Measurements from ENCODE around the gene EFNA2.

The EFNA2 gene

DNA sequence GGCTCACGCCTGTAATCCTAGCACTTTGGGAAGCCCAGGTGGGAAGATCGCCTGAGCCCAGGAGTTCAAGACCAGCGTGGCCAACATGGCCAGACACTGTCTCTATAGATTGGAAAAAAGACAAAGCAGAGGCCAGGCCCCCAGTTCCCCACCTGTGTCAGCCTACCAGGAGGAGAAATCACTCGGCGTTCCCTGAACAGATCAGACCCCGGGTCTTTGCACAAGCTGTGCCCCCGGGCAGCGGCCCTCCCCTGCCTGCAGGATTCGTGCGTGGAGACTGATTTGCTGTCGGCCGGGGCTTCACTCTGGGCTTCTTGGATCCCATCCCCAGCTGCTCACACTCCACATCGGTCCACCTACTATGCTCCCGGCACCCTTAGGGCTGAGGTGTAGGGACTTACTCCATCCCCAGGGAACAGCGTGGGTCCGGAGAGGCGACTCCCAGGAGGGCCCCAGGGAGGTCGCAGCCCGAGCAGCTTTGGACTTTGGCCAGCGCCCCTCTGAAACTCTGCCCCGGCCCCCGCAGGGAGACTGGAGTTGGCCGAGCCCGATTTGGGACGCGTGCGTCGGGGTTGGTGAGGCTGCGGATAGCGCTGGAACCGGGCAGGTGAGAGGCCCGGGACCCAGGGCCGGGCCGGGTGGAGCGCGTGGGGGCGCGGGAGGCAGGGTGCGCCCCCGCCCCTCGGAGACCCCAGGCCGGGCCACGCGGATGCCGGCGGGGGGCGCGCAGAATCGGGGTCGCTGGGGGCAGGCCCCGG lies 515 bp upstream of the EFNA2 start:
- no peak for FAIRE-seq

DNA sequence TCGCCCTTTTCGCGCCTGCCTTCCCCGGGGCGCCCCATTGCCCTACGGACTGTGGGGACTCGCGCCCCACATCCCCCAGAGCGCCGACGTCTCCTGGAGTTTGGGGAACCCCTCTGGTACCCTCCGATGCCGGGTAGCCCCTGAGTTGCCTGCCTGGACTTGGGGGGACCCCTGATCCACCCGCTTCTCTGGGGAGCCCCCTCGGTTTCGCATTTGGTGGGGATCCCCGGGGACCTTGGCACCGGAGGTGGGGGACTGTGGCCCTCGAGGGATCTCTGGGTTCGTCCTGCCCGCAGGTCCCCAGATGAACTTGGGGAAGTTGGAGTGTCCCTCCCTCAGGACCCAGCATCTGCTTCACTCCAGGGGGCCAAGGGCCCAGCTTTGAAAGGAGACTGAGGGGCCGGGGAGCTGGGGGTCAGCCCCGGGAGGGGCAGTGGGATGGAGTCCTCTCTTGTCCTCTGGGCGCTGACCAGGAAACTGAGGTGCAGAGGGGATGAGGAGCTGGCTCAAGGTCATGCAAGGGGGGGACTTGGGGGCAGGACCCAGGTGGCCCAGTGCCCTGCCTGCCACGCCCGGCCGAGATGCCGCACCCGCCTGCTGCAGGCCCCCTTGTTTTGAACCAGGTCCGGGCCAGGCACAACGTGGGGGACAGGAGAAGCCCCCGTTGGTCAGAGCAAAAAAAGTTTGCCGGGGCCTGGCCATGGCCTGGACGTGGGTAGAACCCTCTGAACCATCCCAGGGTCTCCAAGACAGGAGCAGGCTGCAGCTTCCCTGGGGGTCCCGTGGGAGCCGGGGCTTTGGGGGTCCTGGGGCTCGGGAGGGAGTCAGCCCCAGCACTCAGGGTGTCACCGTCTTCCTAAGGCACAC lies 1.0 kb downstream of the EFNA2 start:
- FAIRE-seq, result no peak

DNA sequence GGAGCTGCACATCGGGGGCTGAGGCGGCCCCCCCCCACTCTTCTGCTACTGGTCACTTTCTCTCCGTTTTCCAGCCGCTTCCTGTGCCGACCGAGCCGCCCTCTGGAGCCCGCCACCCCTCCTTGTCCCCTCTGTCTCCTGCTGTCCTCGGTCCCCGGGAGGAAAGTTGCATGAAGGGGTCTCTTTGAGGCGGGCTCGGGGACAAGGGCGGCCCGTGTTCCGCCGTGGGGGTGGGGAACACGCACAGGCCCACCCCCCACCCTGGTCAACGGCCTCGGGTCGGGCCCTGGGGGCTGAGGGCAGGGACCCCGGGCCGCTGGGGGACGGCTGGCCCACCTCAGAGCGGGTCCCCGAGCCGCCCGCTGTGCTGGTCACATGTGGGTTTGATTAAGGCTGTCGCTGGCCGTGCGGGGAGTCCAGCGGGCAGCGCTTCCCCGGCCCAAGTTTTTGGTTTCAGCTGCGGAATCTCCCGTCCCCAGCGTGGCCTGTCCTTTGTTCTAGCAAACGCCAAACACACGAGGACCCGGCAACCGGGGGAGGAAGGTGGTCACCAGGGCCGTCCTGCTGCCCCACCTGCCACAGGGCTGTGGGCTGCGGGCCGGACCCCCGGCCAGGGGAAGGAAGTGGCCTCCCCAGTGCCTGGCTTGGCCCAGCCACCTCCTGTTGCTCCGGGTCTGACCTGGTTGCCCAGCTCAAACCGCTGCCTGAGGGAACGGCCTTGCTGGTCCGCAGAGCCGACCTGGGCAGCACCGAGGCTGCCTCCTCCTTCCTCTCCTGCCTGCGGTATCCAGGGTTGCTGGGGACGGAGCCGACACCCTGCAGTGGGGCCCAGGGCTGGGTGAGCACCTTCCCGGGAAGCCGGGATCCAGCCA lies 1.9 kb downstream of the EFNA2 start:
- no peak for FAIRE-seq

DNA sequence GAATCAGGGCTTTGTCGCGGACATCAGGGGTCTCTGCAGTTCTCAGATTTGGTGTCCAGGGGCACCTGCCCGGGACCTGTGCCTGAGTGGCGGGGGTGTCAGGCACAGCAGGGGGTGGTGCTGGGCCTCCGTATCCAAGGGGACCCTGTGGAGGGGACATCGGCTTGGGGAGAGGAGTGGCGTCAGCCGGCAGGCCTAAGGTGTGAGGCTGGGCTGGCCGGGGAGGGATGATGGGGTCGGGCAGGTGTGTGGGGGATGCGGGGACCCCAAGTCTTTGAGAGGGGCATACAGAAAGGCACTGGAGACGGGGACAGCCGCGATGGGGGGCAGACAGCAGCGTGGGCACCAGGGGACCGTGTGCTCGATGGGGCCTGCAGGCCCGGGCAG lies 2.5 kb downstream of the EFNA2 start:
- no peak for FAIRE-seq

DNA sequence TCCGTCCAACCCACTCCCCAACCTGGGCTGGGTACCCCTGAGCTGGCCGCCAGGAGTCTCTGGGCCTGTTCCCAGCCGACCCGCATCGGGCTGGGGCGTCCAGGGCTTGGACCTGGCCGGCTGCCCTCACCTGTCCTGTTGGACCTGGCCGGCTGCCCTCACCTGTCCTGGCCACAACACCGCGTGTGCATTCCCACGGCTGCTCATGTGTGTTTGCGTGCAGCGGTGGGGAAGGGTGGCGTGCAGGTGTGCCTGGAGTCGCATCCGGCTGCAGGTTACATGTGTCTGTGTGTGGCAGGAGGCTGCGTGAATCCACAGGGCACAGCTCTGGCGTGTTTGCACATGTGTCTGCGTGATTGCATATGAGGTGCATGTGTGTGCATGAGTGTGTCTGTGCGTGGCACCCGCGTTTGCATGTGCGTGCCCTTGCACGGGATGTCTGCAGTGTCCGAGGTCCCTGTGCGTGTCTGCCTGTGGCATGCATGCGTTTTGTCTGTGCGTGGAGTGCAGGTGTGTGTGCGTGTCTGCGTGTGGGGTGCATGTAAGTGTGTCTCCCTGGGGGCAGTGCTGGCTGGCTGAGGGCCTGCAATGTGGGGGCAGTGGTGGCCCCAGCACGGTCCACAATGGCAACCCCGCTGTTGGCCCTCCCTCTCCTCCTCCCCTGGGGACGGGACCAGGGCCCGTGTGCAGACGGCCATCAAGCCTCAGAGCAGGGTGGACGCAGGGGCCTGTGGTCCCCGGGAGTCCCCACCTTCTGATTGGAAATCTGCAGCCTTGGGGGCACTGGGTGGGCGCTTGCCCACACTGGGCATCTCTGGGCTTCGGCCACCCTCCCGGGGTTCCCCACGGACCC lies 3.4 kb downstream of the EFNA2 start:
- no peak for FAIRE-seq

DNA sequence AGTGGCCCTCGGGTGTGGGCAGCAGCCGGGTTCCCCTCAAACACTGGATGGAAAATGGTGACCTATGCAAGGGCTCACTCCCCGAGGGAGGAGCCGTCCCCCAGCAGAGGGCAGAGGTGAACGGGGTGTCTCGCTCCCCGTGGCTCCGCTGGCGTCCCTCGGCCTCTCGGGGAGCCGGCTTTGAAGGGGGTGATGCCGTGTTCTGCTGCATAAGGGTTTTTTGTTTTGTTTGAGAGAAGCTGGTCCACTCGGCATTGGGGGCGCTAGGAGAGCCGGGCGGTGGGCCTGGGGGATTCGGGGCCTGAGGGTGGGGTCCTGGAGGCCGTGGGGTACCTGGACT lies 4.0 kb downstream of the EFNA2 start:
- FAIRE-seq, result no peak

DNA sequence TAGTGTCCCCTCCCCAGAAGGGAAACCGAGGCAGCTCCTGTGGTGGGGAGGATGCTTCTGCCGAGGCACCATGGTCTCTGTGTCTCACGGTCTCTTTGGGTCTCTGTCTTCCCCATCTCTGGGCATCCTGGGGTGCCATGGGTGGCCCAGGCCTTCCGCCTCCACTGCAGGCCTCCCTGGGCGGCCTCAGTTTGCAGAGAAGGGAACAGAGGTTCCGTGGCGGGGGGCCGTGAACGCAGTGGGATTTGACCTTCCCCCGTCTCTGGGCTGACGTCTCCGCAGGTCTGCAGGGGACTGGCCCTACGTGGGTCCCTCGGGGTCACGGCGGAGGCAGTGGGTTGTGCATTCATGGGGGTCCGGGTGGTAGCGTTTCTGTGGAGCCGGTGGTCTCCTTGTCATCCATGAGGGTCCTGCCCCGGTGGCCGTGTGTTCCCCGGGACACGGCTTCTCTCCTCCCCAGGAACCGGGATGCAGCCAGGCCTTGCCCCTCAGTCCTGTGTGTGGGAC lies 4.6 kb downstream of the EFNA2 start:
- no peak for FAIRE-seq

DNA sequence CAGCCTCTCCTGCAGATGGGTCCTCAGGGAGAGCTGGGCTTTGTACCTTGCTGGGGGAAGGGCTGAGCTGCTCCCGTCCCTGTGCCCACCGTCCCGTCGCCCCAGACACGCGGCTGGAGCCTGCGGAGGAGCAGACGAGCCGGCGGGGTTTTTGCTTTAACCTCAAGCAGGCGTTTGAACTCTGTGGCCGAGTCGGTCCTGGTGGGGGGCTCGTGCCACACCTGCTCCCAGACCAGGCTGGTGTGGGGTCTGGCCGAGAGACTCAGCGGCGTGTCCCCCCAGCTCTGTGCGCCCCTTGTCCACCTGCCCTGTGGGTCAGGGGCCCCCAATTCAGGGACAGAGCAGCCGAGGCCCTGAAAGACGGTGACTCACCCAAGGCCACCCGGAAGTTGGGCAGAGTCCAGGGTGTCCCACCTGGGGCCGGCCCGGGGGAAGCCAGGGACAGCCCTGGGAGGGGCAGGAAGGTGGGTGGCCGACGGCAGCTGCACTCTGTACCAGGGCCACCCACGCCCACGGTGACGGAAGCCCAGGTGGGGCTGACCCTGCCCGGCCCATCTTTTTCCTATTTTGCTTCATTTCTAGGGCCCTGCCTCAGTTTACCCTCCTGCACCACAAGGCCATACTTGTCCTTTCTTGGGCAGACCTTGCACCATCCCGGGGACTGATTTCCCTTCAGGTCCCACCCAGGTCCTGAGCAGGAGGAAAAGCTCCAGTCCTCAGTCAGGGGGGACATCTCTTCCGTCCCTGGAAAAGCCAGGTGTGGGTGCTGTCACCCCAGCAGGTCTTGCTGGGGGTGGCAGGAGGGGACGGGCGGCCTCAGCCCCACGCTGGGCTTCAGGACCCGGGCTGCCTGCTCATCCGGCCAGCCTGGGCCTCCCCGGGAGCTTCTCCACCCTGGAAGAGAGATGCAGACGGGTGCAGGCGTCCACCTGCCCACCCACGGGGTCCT lies 5.3 kb downstream of the EFNA2 start:
- FAIRE-seq, result no peak

DNA sequence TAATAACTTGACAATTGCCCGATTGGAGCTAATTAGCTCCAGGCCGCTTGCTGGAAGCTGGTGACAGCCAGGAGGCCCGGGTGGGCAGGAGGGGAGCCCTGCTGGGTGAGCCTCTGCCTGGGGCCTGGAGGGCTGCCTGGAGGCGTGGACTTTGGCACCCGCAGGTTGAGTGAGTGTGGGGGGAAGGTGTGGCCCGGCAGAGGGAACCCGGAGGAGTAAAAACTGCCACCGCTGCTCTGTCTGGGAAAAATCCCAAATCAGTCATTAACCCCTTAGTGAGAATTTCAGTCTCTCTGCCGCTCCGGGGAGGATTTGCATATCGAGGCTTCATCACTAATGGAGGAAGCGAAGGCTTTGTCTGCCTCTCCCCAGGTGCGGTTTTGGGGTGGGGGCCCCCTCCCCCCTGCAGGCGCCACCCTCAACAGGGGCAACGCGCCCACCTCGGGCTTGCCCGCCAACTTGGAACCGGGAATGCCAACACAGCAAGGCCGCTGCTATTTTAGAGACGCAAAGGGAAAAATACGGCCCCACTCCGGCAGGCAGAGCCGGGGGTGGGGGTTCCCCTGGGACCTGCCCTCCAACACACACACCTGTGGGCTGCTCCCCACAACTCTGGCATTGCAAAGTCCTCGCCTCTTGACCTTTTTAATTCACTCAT lies 6.2 kb downstream of the EFNA2 start:
- no peak for FAIRE-seq

DNA sequence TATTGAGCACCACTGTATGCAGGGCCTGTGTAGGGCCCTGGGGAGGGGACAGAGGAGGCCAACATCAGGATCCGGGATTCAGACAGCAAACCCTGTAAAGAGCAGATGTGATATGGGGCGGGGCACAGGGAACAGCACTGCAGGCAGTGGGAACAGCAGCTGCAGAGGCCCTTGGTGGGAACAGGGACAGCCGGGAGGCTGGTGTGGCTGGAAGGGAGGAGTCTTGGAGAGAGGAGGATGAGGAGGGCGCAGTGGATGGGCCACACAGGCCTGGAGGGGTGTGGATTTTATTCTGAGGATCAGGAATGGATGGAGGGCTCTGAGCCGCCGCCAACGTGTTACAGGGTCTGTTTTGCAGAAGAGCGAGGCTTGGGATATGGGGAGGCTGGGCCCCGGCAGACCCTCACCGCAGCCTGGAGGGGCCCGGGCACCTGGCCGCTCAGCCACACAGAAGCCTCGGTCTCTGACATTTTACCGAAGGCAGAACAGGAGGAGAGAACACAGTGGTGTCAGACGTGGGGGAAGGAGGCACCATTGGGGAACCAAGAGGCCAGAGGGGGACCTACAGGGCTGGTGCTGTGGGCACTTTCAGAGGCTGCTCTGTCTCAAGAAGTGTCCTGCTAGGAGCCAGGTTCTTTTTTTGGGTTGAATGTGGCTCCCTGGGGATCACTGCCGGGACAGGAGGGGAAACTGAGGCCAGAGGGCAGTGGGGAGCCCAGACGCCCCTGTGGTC lies 6.9 kb downstream of the EFNA2 start:
- FAIRE-seq, result no peak

DNA sequence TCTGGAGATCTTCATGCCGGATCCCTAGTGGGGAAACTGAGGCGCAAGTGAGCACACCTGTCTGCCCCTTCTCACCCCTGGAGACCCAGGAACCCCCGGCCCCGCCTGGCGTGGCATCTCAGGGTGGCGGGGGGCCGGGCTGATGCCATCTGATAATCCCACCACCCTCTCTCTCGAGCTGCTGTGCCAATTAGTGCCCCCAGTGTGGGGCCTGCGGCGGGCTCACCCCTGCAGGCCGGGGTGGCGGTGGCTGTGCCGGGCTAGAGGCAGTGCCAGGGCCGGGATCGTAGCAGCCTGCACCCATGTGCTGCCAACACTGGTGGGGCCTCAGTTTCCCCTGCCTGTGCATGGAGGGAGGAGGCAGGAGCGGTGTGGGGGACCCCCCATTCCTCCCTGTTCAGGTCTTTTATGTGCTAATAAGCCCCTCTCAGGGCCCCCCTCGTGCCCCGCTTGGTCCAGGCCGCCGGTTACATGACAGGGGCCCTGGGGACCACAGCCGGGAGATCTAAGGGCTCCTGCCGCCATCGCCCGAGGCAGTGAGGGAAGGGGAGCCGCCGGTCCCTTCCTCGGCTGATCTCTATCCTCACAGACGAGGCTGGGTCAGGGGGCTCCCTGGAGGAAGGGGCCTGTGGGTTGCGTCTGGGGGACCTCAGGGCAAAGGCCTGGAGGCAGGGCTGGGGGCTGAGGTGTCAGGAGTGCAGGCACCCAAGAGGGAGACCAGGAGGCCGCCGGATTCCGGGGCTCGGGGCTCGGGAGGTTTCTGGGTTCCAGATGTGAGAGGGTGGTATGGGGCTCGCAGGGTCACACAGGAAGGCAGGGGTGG lies 8.3 kb downstream of the EFNA2 start:
- FAIRE-seq, result no peak

DNA sequence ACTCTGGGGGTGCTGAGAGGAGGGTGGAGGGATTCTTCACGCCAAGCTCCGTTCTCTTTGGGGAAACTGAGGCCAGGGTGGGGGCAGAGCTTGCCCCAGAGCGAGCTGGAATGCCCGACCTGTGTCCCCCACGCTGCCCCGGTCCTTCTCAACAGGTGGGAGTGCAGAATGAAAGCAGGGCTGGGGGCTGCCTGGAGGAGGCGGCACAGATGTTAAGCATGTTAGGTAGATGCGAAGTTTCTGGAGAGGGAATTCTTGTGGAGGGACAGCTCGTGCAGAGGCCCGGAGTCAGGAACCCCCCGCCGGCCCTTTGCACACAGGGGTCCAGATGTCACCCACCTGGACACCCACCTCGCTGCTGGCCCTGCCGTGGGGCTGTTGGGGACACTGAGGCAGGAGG lies 9.0 kb downstream of the EFNA2 start:
- no peak for FAIRE-seq

DNA sequence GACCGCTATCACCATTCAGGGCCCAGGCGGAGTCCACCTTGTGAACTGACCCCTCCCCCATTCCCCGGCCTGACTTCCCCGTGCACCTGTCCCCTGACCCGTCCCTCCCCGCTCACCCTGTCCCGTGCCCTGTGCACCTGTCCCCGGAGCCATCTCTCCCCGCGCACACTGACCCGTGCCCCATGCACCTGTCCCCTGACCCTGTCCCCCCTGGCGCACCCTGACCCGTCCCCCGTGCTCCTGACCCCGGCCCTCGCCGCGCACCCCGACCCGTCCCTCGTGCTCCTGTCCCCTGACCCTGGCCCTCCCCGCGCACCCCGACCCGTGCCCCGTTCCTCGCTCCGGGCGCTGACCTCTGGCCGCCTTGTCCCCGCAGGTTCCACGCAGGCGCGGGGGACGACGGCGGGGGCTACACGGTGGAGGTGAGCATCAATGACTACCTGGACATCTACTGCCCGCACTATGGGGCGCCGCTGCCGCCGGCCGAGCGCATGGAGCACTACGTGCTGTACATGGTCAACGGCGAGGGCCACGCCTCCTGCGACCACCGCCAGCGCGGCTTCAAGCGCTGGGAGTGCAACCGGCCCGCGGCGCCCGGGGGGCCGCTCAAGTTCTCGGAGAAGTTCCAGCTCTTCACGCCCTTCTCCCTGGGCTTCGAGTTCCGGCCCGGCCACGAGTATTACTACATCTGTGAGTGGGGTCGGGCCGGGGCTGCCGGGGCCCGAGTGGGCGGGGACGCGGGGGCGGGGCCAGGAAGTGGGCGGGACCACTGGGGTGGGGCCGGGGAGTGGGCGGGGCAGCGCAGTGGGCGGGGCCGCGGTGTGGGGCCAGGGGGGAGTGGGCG lies 9.7 kb downstream of the EFNA2 start:
- no peak for FAIRE-seq

DNA sequence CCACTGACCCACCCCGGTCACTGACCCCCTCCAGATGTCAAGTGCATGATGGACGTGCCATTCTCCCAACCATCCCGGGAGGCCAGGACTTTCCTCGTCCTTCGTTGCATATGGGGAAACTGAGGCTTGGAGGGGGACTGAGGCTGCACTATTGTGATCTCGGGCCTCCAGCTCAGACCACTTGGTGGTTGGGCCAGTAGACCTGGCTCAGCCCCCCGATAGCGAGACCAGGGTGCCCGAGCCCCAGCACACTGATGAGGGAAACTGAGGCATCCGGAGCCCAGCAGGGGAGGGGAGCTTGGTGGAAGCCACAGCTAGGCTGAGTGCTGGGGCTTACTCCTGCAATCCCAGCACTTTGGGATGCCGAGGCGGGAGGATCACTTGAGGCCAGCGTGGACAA lies 10.4 kb downstream of the EFNA2 start:
- no peak for FAIRE-seq

DNA sequence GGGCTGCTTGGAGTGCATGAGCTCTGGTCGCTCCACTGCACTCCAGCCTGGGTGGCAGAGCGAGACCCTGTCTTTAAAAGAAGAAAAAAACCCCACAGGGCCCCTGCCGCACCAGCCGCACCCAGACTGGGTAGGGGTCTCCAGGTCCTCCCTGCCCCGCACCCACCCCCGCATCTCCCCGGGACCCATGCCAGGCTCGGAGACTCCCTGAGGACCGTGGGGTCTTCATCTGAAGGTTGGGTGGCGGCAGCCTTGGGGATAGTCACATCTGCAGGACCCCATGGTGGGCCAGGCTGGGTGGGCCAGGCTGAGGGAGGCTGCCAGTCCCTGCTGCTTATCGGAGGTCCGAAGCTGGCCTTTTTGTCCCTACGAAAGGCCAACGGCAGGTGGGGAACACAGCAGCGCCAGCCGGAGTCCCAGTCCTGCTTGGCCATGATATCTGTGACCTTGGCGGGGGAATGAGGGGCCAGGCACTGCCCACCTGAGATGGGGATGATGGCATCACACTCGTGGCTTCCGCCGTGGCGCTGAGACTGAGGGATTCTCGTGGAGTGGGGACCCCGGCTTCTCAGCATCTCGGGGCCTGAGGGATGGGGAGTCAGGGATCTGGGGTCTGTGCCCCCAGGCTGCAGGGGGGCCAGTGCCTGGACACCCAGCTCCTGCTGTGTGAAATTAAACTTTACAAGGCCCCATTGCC lies 11.1 kb downstream of the EFNA2 start:
- no peak for FAIRE-seq

DNA sequence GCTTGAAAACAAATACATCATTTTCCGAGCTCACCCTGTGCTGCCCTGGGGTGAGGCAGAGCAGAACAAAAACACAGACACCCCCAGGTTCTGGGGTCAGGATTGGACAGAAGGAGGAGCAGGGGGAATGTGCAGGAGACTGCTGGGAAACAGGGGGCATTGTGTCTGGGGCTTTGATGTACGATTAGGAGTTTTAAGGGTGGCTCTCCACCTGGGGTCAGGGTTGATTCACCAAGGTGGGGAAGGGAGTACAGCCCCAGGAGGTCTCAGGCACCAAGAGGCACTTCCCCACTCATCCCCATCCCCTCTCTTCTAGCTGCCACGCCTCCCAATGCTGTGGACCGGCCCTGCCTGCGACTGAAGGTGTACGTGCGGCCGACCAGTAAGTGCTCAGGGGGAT lies 12.6 kb downstream of the EFNA2 start:
- FAIRE-seq, result no peak

DNA sequence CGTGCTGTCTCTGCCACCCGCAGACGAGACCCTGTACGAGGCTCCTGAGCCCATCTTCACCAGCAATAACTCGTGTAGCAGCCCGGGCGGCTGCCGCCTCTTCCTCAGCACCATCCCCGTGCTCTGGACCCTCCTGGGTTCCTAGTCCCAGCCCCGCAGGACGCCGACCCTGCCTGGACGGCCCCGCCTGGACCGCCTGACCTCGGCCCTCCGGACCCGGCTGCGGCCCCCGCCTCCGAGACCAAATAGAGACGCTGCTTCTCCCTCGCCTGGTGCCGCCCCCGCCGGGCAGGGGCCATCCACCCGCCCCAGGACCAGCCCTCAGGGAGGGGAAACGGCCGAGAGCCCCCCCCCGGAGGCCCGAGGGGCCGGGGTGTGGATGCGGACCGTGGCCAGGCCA lies 14.1 kb downstream of the EFNA2 start:
- no peak for FAIRE-seq
